NCI-H1930 (cell line): ENCODE results near the gene LGALS9B.
"Not testable (repeated sequence)": the region's sequence is repeated elsewhere in the genome, so short reads cannot be mapped to it uniquely, and the experiment has no call there.

ENCODE experiments used
- DNase-seq, 2 experiments: peaks; one replicate each; lab custom pipeline; 2025; lab: John Stamatoyannopoulos, UW

Gene LGALS9B

DNA sequence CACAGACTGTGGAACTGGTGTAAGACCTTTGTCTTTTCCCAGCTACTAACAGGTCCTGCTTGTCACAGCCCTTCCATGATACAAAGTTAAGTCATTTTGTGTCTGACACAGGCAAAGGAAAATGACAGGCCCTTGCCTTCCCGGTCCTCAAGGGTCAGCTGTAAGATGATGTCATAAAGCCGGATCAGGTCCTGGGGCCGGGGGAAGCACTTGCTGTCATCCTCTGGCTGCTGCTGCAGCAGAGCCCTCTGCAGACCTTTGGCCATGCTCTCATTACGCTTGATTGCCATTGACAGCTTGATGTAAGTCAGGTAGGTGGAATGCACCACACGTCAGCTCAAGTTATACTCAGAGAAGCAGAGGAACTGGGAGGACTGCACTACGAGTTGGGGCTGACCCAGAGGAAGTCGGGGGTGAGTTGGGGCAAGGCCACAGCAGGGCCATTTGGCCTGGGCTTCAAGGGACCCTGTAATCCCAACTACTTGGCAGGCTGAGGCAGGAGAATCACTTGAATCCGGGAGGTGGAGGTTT is 50.9 kb downstream of the LGALS9B start:
- DNase-seq: not testable (repeated sequence)

DNA sequence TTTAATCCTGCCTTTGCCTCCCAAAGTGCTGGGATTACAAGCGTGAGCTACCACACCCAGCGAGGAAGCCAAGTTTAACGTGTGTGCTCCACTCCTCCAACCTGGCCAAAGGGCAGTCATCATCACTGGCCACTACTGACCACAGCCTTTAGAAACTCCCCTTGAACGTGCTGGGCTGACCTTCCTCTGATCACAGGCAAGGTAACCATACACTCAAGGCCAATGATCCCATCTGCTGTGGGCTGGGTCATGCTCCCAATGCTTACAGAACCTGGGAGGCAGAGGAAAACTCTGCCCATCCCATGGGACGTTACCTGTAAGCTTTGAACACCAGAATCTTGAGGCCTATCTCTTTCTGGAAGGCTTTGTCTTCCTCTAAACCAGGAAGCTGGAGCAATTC is 51.9 kb downstream of the LGALS9B start:
- DNase-seq: not testable (repeated sequence)

GRCh38 chr17:20401306-20402022 is 65.9 kb downstream of the LGALS9B start:
- not testable (repeated sequence) for DNase-seq

GRCh38 chr17:20400559-20401305 is 66.6 kb downstream of the LGALS9B start:
- not testable (repeated sequence) for DNase-seq
